GM21786 (cell line): ENCODE data around the gene THOC7.

Source experiments
- ATAC-seq: cut with Tn5 transposase; IDR thresholded peaks from one replicate; pipeline ENCODE4 v1.9.1; 2021; ENCODE audit not compliant: unreplicated experiment

The THOC7 gene

GRCh38 chr3:63845215-63845614, 18.4 kb downstream of the THOC7 start:
- ATAC-seq = no peak

GRCh38 chr3:63842127-63842526, 21.5 kb downstream of the THOC7 start:
- ATAC-seq = no peak

GRCh38 chr3:63841704-63842103, 21.9 kb downstream of the THOC7 start:
- no peak for ATAC-seq

GRCh38 chr3:63832395-63832794, 31.2 kb downstream of the THOC7 start:
- ATAC-seq = no peak

GRCh38 chr3:63830526-63830925, 33.1 kb downstream of the THOC7 start:
- no peak for ATAC-seq

GRCh38 chr3:63824309-63824708, 39.3 kb downstream of the THOC7 start:
- ATAC-seq = no peak

GRCh38 chr3:63819151-63819398, 44.5 kb downstream of the THOC7 start, which contains the start of gene C3orf49:
Gene C3orf49, plus strand, starts transcription at chr3:63819299. Its CDS starts 173 bp downstream, at chr3:63819472.
- ATAC-seq = no peak

- ATAC-seq = peak; percentile 76
Observed at GRCh38 chr3:63818282-63819150, 45.1 kb downstream of the THOC7 start.

- ATAC-seq = no peak
Observed at GRCh38 chr3:63817225-63817624, 46.4 kb downstream of the THOC7 start.

GRCh38 chr3:63814237-63814636, 49.4 kb downstream of the THOC7 start:
- ATAC-seq = no peak

- ATAC-seq = no peak
Observed at GRCh38 chr3:63809607-63810006, 54.0 kb downstream of the THOC7 start.

GRCh38 chr3:63808633-63809032, 55.0 kb downstream of the THOC7 start:
- no peak for ATAC-seq

- ATAC-seq = no peak
Observed at GRCh38 chr3:63807961-63808565, 55.5 kb downstream of the THOC7 start.

GRCh38 chr3:63803911-63804310, 59.7 kb downstream of the THOC7 start:
- ATAC-seq = no peak

GRCh38 chr3:63800097-63800496, 63.5 kb downstream of the THOC7 start:
- no peak for ATAC-seq

- no peak for ATAC-seq
Observed at GRCh38 chr3:63798949-63799348, 64.7 kb downstream of the THOC7 start.

GRCh38 chr3:63798544-63798943, 65.1 kb downstream of the THOC7 start:
- no peak for ATAC-seq

GRCh38 chr3:63795438-63795837, 68.2 kb downstream of the THOC7 start:
- ATAC-seq = no peak

GRCh38 chr3:63791974-63792373, 71.6 kb downstream of the THOC7 start:
- ATAC-seq = no peak
